ENCODE measurements around the gene KIF16B.

Gene KIF16B

DNA sequence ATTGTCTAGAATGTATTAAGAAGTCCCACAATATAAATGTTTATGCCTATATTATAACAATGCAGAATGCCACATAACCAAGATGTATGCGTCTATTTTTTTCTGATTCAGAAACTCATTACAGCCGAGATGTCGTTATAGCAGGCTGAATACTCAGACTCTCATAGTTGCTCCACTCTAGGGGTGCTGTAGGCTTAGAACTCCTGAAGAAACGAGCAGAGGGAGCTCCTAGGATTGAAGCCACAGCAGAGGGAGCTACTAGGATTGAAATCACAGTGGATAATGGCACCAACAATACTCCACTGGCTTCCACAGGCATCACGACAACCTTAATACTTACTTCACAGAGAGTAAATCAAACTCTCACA is 208.9 kb downstream of the KIF16B start:
- no peak for DNase-seq (ENCODE audit: low read depth in 2 of 3, low spot score in 1 of 3)

DNA sequence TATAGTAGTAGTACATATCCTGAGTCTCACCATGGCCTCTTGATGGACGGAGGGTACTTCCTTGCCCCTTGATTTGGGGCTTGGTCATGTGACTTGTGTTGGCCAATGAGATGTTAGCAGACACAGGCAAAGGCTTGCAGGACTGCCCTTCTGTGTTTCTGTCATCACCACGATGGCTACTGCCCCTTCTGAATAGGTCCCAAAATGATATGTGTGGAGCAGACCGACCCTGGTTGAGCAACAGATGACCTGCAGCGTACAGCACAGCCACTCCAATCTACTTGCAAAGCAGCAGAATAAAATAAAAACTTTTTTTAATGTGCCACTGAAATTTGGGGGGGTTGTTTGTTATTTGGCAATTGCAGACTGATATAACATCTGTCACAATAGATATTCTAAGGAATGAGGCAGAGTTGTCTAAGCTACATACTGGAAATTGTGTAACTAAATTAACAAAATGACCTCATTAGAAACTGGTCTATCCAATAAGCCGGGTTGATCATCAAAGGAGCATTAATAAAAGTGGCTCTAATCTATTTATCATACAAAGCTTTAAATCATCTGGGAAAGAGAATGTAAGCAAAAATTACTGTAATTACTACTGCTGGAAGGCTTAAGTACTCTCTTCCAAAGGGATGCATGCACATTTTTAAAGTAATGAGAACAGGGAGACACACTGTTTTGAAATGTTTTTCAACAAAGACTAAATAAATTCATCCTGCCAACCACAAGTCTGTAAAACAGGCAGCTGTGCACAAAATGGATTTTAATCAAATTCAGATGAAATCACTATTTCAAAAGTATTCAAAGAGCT is 209.5 kb downstream of the KIF16B start:
- no peak for DNase-seq (ENCODE audit: low read depth in 2 of 3, low spot score in 1 of 3)

DNA sequence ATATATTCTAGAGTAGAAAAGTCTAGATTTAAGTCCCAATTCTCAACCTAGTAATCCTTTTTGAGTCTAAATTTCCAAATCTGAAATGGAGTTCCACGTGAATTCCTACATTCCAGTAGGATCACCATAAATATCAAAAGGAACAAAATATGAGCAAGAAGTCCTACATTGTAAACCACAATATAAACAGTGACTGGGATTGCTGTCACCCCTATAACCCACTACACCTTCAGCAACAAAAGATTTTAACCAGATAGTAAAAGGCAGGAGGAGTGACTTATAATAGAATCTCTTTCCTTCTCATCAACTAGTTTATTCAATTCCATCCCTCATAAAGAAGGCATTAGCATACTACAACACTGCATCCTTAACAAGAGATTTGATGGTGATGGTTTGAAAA is 210.6 kb downstream of the KIF16B start:
- no peak for DNase-seq (ENCODE audit: low read depth in 2 of 3, low spot score in 1 of 3)

DNA sequence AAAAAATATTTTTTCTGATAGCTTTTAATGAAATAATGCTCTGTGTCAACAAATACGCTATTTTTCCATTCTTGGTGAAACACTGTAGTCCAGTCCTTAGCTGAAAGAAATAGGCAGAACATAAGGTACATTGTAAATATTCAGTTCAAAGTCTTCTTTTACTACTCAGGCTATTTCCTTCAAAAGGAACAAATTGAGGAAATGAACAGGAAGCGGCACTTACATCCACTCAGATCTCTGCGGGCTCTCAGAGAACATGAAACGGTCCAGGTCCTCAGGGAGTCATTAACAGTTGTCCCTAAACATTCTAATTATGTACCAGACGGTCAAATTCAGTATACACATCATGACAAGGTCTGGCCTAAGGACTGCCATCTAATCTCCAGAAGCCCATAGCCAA is 212.6 kb downstream of the KIF16B start:
- DNase-seq (ENCODE audit: low read depth in 2 of 3, low spot score in 1 of 3), result no peak

GRCh38 chr20:16353417-16353781 is 219.8 kb downstream of the KIF16B start:
- DNase-seq (ENCODE audit: low read depth in 2 of 3, low spot score in 1 of 3), result no peak

DNA sequence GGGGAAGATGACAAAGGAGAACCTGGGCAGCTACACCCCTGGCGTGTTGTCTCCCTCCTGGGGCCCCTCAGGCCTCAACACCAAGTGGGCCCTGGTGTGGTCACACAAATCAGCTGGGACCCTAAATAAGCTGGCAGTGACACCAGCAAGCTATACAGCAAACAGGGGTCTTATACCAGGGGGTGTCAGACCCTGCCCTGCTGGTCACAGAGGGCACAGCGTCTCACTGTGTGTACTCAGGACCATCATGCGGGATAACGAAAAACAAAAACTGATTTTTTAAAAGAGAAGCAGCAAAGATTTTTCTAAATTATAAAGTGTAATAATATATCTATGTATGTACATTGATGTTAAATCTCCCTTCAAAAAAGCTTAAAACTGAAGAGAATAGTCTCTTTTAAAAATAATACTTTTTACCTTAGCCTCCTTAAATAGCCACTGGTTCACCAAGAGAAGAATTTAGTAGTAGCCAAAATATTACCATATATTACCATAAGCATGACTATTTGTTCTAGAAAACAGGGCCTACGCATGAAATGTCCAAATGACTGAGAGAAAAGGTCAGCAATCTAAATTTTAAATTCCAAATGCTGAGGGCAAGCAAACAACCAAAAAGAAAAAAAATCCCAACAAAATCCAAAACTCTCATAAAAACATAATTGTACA is 220.4 kb downstream of the KIF16B start:
- no peak for DNase-seq (ENCODE audit: low read depth in 2 of 3, low spot score in 1 of 3)

DNA sequence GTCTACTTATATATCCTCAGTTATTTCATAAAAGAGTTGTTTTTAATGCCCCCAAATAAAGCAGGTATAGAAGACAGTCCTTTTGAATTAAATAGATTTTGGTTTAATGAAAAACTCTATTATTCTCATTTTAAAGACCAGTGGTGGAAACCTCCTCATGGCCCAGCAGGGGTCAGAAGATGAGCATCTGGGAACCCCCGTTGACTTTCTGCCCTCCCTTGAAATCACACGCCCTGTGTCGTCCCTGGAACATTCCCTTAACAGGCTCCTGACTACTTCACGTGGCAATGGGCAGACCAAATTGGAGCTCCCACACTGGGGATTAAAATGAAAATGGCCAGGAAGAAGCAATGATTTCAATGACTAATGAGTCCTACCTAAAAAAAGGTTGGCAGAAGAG is 220.9 kb downstream of the KIF16B start:
- DNase-seq (ENCODE audit: low read depth in 2 of 3, low spot score in 1 of 3), result no peak

GRCh38 chr20:16351415-16351814 is 221.8 kb downstream of the KIF16B start:
- no peak for DNase-seq (ENCODE audit: low read depth in 2 of 3, low spot score in 1 of 3)

- DNase-seq (ENCODE audit: low read depth in 2 of 3, low spot score in 1 of 3), result no peak
Measured at GRCh38 chr20:16350465-16350864, 222.8 kb downstream of the KIF16B start.

GRCh38 chr20:16349523-16350260 is 223.6 kb downstream of the KIF16B start:
- DNase-seq (ENCODE audit: low read depth in 2 of 3, low spot score in 1 of 3), result no peak

DNA sequence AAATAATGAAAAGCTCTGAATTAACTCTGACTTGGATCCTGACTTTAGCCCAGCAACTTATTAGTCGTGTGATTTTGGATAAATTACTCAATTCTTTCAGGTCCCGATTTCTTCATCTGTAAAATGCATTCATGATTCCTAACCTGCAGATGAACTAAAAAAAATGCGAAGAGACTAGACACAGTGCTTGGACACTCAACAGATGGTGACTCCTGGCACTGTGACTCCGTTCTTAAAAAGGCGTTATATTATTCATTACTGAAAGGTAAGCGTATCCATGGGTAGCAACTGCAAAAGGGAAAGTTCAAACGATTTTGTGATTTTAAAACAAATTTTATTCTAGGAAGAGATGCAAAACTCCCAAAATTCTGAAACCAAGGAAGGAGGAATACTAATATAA is 226.3 kb downstream of the KIF16B start:
- DNase-seq (ENCODE audit: low read depth in 2 of 3, low spot score in 1 of 3), result no peak

GRCh38 chr20:16337707-16338106 is 235.5 kb downstream of the KIF16B start:
- DNase-seq (ENCODE audit: low read depth in 2 of 3, low spot score in 1 of 3), result no peak

GRCh38 chr20:16327606-16328005 is 245.6 kb downstream of the KIF16B start:
- DNase-seq (ENCODE audit: low read depth in 2 of 3, low spot score in 1 of 3), result no peak

DNA sequence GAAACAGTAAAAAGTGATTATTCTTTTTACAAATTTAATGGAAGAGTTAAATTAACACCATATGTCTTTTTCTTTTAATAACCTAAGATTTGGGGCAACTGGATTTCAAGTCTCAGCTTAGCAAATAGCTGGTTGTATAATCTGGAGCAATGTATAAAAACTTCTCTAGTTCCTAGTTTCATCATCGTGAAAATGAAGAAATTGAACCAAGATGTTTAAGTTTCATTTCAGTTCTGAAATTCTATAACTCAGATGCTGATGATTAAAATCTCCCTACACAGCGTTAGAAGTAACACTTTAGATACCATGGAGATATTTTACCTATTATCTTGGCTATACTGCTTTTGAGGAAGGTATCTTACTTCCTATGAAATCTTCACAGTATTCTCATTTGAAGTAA is 252.0 kb downstream of the KIF16B start:
- no peak for DNase-seq (ENCODE audit: low read depth in 2 of 3, low spot score in 1 of 3)

- DNase-seq (ENCODE audit: low read depth in 2 of 3, low spot score in 1 of 3), result no peak
Measured at GRCh38 chr20:16317445-16318362, 255.5 kb downstream of the KIF16B start.

GRCh38 chr20:16316513-16316912 is 256.7 kb downstream of the KIF16B start:
- no peak for DNase-seq (ENCODE audit: low read depth in 2 of 3, low spot score in 1 of 3)

DNA sequence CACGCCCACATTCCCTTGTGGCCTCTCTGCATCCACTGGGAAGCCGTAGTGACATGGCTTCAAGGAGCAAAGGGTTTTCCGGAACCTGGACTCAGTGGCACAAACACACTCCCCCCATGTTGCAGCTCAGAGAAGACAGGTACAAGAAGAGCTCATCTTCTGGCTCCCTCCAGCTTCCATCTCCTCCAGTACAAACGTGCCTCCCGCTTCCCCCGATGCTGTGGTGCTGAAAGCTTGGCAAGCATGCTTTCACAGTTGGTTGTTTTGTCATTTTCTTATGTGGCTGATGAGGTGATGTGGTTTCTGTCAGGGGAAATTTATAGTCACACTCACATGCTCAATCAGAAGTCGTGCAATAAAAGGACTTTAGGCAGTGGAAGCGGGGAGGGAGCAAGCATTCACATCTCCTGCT is 258.5 kb downstream of the KIF16B start:
- DNase-seq (ENCODE audit: low read depth in 2 of 3, low spot score in 1 of 3), result no peak

- DNase-seq (ENCODE audit: low read depth in 2 of 3, low spot score in 1 of 3), result no peak
Measured at GRCh38 chr20:16314320-16314719, 258.9 kb downstream of the KIF16B start.

GRCh38 chr20:16313917-16314316 is 259.3 kb downstream of the KIF16B start:
- DNase-seq (ENCODE audit: low read depth in 2 of 3, low spot score in 1 of 3), result no peak

DNA sequence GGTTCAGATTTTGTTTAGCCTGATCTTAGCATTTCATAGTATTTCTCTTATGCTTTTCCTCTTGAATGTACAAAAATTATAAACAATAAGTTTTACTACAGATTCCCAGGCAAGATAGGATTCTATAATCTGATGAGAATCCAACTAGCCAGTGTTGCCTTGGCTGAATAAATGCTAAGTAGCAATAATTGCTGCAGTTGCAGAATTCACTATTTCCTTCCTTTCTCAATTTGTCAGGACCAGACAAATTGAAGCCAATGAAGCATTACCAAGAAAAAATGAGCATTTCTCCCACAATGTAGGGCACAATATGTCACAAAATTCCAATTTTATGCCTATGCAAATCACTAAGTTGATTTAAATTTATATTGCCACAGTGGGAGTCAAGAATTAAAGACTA is 260.2 kb downstream of the KIF16B start:
- DNase-seq (ENCODE audit: low read depth in 2 of 3, low spot score in 1 of 3), result no peak

DNA sequence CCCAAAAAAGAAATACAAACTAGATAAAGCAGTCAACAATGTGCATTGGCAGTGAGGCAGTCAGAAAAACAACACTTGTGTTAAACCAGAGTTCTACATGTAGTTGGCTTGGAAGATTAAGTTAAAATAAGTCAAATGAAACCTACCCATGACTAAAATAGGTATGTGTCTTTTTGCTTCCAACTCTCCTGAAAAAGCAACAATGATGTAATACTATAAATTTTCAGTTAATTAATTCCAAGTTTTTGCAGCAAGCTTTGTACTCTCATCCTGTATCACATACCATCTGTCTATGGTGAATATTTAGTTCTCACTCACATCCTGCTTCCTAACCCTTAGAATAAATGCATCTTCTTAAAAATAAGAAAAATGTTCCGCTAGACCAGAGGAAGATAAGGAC is 261.5 kb downstream of the KIF16B start:
- no peak for DNase-seq (ENCODE audit: low read depth in 2 of 3, low spot score in 1 of 3)

All from stimulated activated CD4-positive, alpha-beta T cell treated with anti-CD3 and anti-CD28 coated beads, Interleukin-12 subunit alpha, Interleukin-12 subunit beta, amount 100 ng/mL, for 48 hours (primary cell).